NCI-H146 treated with DMSO at 0.1 percent for 48 hours (cell line): Measurements from ENCODE around the gene KRT2.

Source experiments
- DNase-seq: peaks from one replicate; lab custom pipeline; 2025; ENCODE audit not compliant: unreplicated experiment; lab: John Stamatoyannopoulos, UW

Gene KRT2

DNA sequence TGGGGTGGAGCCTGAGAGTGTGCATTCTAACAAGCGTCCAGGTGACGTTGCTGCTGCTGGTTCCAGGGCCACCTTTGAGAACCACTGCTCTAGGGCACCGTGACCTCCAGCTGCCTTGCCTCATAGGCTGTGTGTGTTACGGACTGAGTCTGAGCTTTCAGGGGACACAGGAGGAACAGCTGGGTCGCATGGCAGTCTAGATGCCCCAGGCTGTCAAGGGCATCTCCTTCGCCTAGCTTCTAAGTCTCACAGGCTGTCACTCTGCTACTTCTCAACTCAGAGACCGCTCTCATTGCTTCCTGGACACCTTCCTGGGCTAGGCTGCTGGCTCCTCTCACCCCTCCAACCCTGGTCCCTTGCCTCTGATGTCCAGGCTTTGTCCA lies 34.6 kb downstream of the KRT2 start:
- DNase-seq, result no peak

DNA sequence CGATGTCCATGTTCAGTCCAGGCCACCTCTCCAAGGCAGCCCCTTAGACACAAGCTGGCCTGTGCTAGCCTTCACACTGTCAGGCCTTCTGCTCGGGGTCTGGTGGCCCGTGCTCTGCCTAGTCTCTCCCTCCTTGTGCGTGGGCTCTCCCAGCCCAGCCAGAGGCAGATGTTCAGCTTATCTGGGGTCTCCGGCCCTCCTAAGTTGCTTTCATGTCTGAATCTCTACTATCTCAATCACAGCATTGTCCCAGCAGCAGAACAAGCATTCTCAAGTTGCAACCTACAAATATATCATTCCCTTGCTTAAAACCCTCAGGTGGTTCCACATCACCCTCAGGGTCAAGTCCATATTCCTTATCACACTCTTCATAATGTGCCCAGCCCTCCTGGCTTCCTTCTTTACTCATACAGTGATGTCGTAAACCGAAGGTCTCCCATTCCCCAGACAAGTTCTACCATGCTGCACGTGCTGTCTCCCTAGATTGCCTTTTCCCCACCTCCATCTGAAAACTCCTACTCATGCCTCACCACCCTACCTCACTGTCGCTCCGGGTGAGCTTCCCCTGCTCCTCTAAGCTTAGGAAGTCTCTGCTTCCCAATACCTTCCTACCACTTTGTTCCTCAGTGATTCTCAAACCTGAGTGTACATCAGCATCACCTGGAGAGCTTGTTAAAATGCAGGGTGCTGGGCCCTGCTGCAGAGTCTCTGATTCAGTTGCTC lies 35.2 kb downstream of the KRT2 start:
- no peak for DNase-seq

GRCh38 chr12:52615912-52616311 lies 36.1 kb downstream of the KRT2 start:
- DNase-seq, result no peak

- no peak for DNase-seq
Observed at GRCh38 chr12:52615208-52615868, 36.7 kb downstream of the KRT2 start.

DNA sequence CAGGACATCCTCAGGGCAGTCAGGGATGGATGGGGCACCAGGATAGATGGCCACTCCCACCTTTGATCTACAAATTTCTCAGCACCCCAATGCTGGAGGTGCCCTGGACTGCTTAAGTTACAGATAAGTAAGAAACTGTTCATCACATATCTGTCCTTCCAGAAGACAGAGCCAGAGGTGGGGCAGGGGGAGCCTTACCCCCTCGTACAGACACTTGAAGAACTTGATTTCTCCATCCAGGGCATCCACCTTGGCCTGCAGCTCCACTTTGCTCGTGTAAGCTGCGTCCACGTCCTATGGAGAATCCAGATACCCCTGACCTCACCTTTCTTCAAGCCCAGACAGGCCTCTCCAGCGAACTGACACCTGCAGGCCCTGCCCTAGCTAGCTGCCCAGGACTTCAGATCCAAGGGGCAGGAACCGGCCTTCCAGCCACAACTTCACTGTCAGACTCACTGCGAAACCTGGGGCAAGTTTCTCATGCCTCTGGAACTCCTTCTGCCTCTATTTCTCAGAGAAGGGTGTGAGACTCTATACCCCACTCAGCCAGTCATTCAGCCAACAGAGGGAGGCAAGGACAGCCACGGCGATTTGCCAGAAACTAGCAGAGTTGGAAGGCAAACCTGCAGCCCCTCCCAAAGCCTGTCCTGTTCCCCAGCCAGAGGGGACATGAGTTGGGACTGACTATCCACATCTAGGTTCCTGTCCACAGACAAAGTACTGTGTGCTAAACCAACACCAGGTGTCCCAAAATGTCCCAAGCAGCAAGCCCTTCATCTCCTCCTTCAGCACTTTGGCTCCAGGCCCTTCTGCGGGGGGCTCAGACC lies 37.4 kb downstream of the KRT2 start:
- no peak for DNase-seq

GRCh38 chr12:52613384-52614030 lies 38.5 kb downstream of the KRT2 start:
- DNase-seq, result no peak

DNA sequence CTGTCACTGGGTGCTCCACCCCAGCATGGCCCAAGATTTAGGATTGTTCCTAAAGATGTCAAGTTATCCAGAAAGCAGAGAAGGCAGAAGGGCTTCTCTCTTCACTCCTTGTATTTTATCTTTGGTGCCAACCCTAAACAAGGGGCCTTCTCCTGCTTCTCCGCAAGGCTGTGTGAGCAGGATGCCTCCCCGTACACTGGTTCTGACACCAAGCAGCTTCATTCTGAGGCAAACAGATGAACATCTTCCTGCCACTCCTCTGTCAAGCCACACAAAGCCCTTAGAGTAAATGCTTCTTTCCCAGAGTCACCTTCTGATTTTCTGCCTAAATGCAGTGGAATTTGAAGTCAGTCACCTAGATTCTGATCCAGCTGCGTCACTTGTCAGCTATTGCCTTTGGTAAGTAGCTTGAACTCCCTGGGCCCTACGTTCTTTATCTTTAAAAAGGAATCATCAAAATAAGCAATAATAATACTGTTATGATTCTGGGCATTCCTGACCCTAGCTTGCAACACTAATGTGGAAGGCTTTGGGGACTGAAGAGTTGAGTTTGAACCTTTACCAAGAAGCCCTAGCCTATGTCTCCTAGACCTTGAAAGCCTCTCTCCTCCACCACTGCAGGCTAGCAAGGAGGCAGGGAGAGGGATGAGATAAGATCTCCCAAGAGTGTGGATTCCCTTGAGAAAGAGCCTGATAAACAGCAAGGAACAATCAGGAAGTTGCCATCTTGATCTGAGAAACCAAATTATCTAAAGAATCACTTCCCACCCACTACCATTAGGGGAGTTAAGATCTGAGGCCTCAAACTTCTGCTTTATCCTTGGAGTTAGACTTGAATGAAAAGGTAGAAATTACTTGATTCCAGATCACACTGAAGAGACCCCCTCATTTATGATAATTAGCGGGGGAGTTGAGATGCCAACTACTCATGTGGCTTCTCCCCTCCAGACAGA lies 39.3 kb downstream of the KRT2 start:
- no peak for DNase-seq

- DNase-seq, result no peak
Observed at GRCh38 chr12:52611080-52611468, 40.9 kb downstream of the KRT2 start.

DNA sequence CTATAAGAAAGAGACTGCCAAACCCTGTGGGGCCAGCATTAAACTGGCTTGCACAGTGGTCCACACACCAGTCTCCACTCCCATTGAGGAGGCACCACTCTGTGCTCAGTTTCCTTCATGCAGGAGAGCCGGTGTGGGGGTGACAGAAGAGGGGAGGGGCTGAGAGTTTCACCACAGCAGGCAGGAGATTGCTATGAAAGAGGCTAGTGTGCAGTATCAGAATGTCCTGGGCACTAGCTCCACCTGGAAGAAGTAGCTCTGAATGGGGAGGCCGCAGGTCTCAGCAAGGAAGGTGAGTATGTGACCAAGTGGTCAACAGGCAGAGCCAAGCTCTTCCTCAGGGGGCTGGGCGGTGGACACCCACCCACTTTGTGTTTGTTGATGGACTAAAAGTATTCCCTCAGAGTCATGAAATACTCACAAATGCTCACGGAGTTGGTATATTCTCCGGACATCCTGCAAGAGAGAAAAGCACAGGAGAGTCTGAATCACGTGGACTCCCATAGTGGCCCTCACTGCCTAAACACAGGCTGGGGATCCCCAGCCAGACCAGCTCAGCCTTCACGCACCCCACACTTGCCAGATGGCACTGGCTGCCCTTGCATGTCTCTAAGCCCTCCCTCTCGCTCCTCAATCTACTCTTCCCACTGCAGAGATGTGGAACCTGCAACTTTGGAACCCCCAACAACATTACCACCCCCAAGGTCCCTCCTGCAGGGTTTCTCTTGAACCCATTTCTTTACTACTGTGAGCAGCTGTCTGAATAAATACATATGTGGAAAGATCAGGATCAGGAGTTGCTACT lies 43.0 kb downstream of the KRT2 start:
- DNase-seq, result no peak

DNA sequence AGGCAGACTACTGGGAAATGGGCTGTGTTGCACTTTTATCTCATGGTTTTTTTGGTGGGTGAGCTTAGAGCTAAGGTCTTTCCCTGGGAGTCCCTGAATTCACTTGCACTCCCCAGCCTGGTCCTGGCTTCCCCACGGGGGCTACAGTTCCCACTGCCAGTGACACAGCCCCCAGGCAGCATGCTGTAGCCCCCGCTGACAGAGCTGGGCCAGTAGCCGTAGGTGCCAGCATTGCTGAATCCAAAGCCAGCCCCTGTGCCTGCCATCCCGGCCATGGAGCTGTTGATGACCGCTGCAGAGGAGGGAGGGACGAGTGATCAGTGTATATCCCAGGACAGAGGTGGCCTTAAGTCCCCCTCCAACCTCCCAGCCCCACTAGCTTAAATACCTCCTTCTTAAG lies 43.9 kb downstream of the KRT2 start:
- no peak for DNase-seq

DNA sequence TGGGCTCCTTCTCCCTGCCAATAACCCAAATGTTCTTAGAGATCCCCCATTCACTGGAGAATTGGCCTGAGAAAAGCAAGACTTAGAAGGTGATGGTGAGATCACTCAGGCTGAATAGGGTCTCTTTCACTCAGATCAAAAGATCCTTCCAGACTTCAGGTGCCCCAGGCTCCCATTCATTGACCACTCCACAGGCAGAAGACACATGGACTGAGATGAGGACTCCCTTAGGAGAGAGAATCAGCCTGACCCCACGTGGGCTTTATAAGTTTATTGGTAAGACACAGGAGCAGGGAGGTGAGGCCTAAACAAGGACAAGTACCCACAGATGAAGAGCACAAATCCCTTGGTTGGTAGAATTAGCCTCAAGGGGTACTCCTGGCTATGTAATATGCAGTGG lies 44.7 kb downstream of the KRT2 start:
- no peak for DNase-seq

GRCh38 chr12:52606581-52607218 lies 45.3 kb downstream of the KRT2 start:
- DNase-seq, result no peak

DNA sequence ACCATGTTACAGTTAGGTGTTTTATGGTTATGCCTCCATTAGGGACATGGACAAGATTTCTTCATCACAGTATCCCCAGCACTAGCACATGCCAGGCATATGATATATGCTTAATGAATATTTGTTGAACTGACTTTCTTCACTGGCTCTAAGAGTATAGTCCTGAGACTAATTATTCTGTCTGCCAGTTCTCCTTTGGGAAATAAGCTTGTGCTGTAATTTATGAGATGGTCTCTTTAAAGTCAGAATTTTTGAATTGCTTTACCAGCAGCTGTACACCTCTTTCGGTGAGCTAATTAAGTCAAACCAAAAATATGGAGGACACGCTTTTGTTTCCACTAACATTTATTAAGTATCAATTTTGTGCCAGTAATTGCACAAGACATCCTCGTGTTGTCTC lies 45.9 kb downstream of the KRT2 start:
- no peak for DNase-seq

DNA sequence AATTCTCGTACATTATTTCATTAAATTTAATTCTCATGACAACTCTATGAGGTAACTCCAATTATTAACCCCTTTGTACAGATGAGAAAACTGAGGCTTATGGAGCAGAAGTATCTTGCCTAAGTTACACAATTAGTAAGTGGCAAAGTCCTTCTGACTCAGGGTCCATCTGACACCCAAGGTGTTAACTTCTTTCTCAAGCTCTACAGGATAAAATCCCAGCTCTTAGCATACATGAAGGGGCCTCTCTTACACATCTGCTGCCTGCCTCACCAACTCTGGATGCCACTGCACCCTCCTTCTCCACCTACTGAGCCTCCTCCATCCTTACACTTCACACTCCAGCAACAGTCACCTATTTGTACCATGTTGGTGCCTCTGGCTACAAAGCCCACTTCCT lies 46.5 kb downstream of the KRT2 start:
- DNase-seq, result no peak

DNA sequence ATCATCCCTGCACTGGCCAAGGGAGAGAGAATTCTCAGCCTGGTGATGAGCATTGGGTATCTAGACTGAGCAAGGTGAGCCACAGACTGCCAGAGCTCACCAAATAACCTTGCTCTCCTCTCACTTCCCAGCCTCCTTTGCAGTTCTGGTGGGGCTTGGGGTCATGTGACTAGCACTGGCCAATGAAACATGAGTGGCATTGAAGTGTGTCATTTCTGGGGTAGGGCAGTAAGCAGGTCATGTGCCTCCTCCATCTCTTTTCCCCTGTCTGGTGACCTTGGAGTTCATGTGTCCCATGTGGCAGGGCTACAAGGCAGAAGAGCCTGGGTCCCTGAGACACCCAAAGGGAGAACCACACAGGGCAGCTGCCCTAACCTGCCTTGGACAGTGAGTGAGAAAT lies 47.2 kb downstream of the KRT2 start:
- DNase-seq, result no peak

- no peak for DNase-seq
Observed at GRCh38 chr12:52603314-52603713, 48.7 kb downstream of the KRT2 start.

- no peak for DNase-seq
Observed at GRCh38 chr12:52602552-52602951, 49.5 kb downstream of the KRT2 start.

DNA sequence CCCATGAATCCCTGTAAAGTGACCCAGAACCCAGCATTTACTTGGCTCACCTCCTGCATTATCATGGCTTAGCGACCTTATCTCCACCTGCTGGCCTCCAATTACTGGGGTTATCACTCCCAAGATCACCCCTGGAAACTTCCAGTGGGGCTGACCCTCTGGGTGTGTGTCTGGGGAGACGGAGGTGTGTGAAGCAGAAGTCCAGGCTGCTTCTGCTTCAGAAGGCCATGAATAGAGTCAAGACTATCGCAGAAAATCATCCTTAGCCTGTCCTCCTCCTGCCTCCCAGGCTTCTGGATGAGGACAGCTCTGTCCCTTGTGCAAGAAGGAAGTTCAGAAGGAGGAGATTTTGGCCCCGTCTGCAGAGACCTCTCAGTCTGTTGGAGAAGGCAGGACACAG lies 50.3 kb downstream of the KRT2 start:
- DNase-seq, result no peak

DNA sequence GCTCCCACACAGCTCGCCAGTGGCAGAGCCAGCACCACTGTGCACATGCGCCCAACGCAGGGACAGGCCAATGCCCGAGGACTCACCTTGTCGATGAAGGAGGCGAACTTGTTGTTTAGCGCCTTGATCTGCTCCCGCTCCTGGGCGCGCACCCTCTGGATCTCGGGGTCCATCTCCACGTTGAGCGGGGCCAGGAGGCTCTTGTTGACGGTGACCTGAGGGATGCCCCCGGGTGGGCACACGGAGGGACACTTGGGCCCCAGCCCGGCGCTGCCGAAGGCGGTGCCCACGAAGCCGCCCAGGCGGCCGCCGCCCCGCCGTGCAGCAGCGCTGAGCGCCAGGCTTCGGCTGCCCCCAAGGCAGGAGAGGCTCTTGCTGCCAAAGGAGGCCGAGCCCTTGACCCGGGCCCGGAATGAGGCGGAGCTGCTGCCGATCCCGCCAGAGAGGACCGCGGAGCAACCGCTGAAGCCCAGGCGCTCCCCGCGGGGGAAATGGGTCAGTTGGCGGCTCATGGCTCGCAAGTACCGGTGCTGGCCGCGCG lies 51.0 kb downstream of the KRT2 start, which contains the start of gene KRT72:
KRT72 (minus strand) TSS at position 523 of the 541 bp plus-strand sequence; CDS start at position 512, 11 bp downstream.
- DNase-seq, result no peak
